Small intestine (tissue), 7 donors: ENCODE measurements around the gene FAM193B. TPM values are rescaled to one million over a fixed set of nuclear protein-coding genes. Genes with fewer than 3 reads are reported as not detected.
"Not testable (repeated sequence)": the region's sequence is repeated elsewhere in the genome, so short reads cannot be mapped to it uniquely, and the experiment has no call there.

Source experiments
- DNase-seq, 2 donors: peaks; one replicate each; pipeline versions ENCODE4 v3.0.0 to v3.0.0-alpha.2; 2013
- FAIRE-seq: peaks from 2 replicates; lab custom pipeline; 2012; peaks lifted over from hg19 to GRCh38; lab: Jason Lieb, UNC
- H3K27ac ChIP-seq, 3 donors: one replicate each; pipeline ENCODE4 v1.5.1; 2013; ENCODE audit warnings: low read length in 2 of 3, mild to moderate bottlenecking in 2 of 3, control low read depth in 1 of 3, inconsistent platforms in 1 of 3, low read depth in 1 of 3, moderate library complexity in 1 of 3
- H3K27me3 ChIP-seq, 3 donors: one replicate each; pipeline ENCODE4 v1.6.1; 2013; ENCODE audit warnings: low read length in 3 of 3, inconsistent platforms in 1 of 3; ENCODE audit not compliant: control insufficient read depth in 3 of 3, insufficient read depth in 3 of 3
- H3K36me3 ChIP-seq, 3 donors: one replicate each; pipeline ENCODE4 v1.6.1; 2013; ENCODE audit warnings: low read length in 3 of 3, inconsistent platforms in 1 of 3, low read depth in 1 of 3, mild to moderate bottlenecking in 1 of 3, moderate library complexity in 1 of 3; ENCODE audit not compliant: control insufficient read depth in 3 of 3, insufficient read depth in 2 of 3
- H3K4me1 ChIP-seq, 3 donors: one replicate each; pipeline ENCODE4 v1.6.1; 2013; ENCODE audit warnings: low read length in 2 of 3, inconsistent platforms in 1 of 3, low read depth in 1 of 3, mild to moderate bottlenecking in 1 of 3, moderate library complexity in 1 of 3; ENCODE audit not compliant: control insufficient read depth in 3 of 3, insufficient read depth in 2 of 3
- H3K4me3 ChIP-seq, 3 donors: one replicate each; pipeline ENCODE4 v1.5.1; 2013; ENCODE audit warnings: low read length in 3 of 3, control low read depth in 1 of 3, inconsistent platforms in 1 of 3, low read depth in 1 of 3, mild to moderate bottlenecking in 1 of 3, moderate library complexity in 1 of 3
- H3K9me3 ChIP-seq, 2 donors: one replicate each; pipeline ENCODE4 v1.6.1; 2013; ENCODE audit warnings: low read depth in 1 of 2, low read length in 1 of 2; ENCODE audit not compliant: control insufficient read depth in 2 of 2, insufficient read depth in 1 of 2
- WGBS, 3 donors: extraction: QIAGEN DNeasy Blood & Tissue Kit; methylation state at CpG; one replicate each; pipeline ENCODE4 v1.1.7; 2013; 5-methylcytosine and 5-hydroxymethylcytosine counted together
- polyA plus RNA-seq, 4 donors: library from polyadenylated mRNA; stranded (reverse) in 3 of 4; unstranded in 1 of 4; fragments of 200-250 nt in 3 of 4; fragments of 120-200 nt in 1 of 4; gene quantifications; one replicate each; pipeline versions ENCODE4 v1.2.1 to v1.2.3, GENCODE V29; 2013
- donor health status: healthy with polysubstance abuse.
- donor health status: control.
- donor health status: control.
- donor health status: Bipolar disorder and iron deficiency.
- donor health status: healthy.

Gene FAM193B
- polyA plus RNA-seq, 4 donors: 68.7 to 336 (median 155) TPM

GRCh38 chr5:177490992-177491391, 63.4 kb downstream of the FAM193B start:
- Histone ChIP-seq H3K9me3 (no peaks in the 10 kb centered on the region), H3K4me1 (peaks cover 0 to 3% (median 0%) of the 10 kb centered on the region in 3 donors), H3K27me3 (no peaks in the 10 kb centered on the region), H3K36me3 (peaks cover 0 to 83% (median 0%) of the 10 kb centered on the region in 3 donors), H3K27ac (no peak overlapping the region), H3K4me3 (no peak overlapping the region)
- 88 to 93% (median 90%) methylated on average over 16 of the region's 16 CpGs for WGBS, 3 donors
- no peak for DNase-seq
- FAIRE-seq: no peak

GRCh38 chr5:177490311-177490991, 63.9 kb downstream of the FAM193B start:
- H3K27me3 ChIP-seq: no peaks in the 10 kb centered on the region
- FAIRE-seq: no peak
- DNase-seq: no peak
- H3K4me1 ChIP-seq: peaks cover 0 to 3% (median 0%) of the 10 kb centered on the region in 3 donors
- 88 to 90% (median 89%) methylated on average over 13 to 15 of the region's 15 CpGs for WGBS, 3 donors
- no peak overlapping the region for H3K4me3 ChIP-seq
- H3K27ac ChIP-seq: no peak overlapping the region
- no peaks in the 10 kb centered on the region for H3K9me3 ChIP-seq
- peaks cover 0 to 79% (median 0%) of the 10 kb centered on the region in 3 donors for H3K36me3 ChIP-seq

- Histone ChIP-seq H3K27me3 (no peaks in the 10 kb centered on the region), H3K4me1 (no peaks in the 10 kb centered on the region), H3K9me3 (no peaks in the 10 kb centered on the region), H3K4me3 (no peak overlapping the region), H3K36me3 (peaks cover 0 to 82% (median 0%) of the 10 kb centered on the region in 3 donors), H3K27ac (no peak overlapping the region)
- WGBS, 3 donors: 26 to 57% (median 48%) methylated on average over 19 to 26 of the region's 26 CpGs
- no peak for FAIRE-seq
- peak; percentile 52 to 72 for DNase-seq
Measured at GRCh38 chr5:177489119-177489716, 65.1 kb downstream of the FAM193B start.

DNA sequence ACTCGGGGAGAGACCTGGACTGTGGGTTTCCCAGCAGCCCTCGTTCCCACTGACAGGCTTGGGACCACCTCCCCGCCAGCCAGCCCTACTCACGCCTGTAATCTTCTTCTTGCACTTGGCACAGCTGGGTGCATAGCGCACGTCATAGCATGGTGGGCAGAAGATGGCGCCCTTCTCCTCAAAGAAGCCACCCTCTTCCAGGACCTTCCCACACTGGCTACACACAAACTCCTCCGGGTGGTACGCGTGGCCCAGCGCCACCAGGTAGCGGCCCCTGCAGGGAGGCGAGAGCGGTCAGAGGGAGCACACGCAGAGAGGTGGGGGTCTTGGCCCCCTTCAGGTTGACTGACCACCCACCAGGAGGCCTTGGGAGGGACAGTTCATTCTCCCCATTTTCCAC, 66.4 kb downstream of the FAM193B start:
- no peaks in the 10 kb centered on the region for H3K4me1 ChIP-seq
- no peak for FAIRE-seq
- no peak overlapping the region for H3K4me3 ChIP-seq
- no peaks in the 10 kb centered on the region for H3K27me3 ChIP-seq
- H3K36me3 ChIP-seq: peaks cover 0 to 81% (median 0%) of the 10 kb centered on the region in 3 donors
- 90 to 96% (median 93%) methylated on average over 15 of the region's 15 CpGs for WGBS, 3 donors
- H3K9me3 ChIP-seq: no peaks in the 10 kb centered on the region
- no peak for DNase-seq
- no peak overlapping the region for H3K27ac ChIP-seq

GRCh38 chr5:177487144-177487543, 67.2 kb downstream of the FAM193B start:
- 88 to 92% (median 90%) methylated on average over 8 of the region's 8 CpGs for WGBS, 3 donors
- FAIRE-seq: no peak
- H3K4me1 ChIP-seq: no peaks in the 10 kb centered on the region
- no peak for DNase-seq
- H3K4me3 ChIP-seq: no peak overlapping the region
- H3K36me3 ChIP-seq: peaks cover 0 to 76% (median 0%) of the 10 kb centered on the region in 3 donors
- no peak overlapping the region for H3K27ac ChIP-seq
- no peaks in the 10 kb centered on the region for H3K9me3 ChIP-seq
- no peaks in the 10 kb centered on the region for H3K27me3 ChIP-seq

- Histone ChIP-seq H3K27ac (no peak overlapping the region), H3K36me3 (peaks cover 0 to 79% (median 0%) of the 10 kb centered on the region in 3 donors), H3K9me3 (no peaks in the 10 kb centered on the region), H3K27me3 (no peaks in the 10 kb centered on the region), H3K4me3 (no peak overlapping the region), H3K4me1 (no peaks in the 10 kb centered on the region)
- FAIRE-seq: no peak
- 92 to 96% (median 96%) methylated on average over 3 of the region's 3 CpGs for WGBS, 3 donors
- no peak for DNase-seq
Measured at GRCh38 chr5:177486256-177486655, 68.1 kb downstream of the FAM193B start.

DNA sequence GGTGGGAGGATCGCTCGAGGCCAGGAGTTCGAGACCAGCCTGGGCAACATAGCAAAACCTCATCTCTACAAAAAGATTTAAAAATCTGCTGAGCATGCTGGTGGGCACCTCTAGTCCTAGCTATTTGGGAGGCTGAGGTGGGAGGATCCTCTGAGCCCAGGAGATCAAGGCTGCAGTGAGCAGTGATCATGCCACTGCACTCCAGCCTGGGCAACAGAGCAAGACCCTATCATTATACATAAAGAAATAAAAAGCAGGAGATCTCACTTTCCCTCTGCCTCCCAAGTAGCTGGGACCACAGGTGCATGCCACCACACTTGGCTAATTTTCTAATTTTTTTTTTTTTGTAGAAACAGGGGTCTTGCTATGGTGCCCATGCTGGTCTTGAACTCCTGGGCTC, 68.6 kb downstream of the FAM193B start:
- H3K27me3 ChIP-seq, DNase-seq, H3K27ac ChIP-seq, FAIRE-seq, H3K4me3 ChIP-seq, H3K4me1 ChIP-seq, H3K9me3 ChIP-seq: not testable (repeated sequence)
- peaks cover 0 to 74% (median 0%) of the 10 kb centered on the region in 3 donors for H3K36me3 ChIP-seq
- 95 to 98% (median 96%) methylated on average over 3 of the region's 3 CpGs for WGBS, 3 donors

- FAIRE-seq (no peak), DNase-seq (no peak)
- no peak overlapping the region for H3K27ac ChIP-seq
- H3K4me1 ChIP-seq: no peaks in the 10 kb centered on the region
- peaks cover 0 to 66% (median 0%) of the 10 kb centered on the region in 3 donors for H3K36me3 ChIP-seq
- no peak overlapping the region for H3K4me3 ChIP-seq
- H3K9me3 ChIP-seq: no peaks in the 10 kb centered on the region
- WGBS, 3 donors: 74 to 83% (median 83%) methylated on average over 13 of the region's 13 CpGs
- H3K27me3 ChIP-seq: no peaks in the 10 kb centered on the region
Measured at GRCh38 chr5:177484902-177485549, 69.3 kb downstream of the FAM193B start.
